DMS 273 (cell line): ENCODE results near the gene DMRTB1.

Experiments used
- DNase-seq: peaks from one replicate; lab custom pipeline; 2025; ENCODE audit not compliant: unreplicated experiment; lab: John Stamatoyannopoulos, UW

The DMRTB1 gene

GRCh38 chr1:53507116-53507820 lies 48.1 kb downstream of the DMRTB1 start:
- DNase-seq: no peak

- no peak for DNase-seq
Measured at GRCh38 chr1:53508056-53508990, 49.1 kb downstream of the DMRTB1 start.

GRCh38 chr1:53508991-53509666 lies 49.9 kb downstream of the DMRTB1 start:
- DNase-seq: no peak

- DNase-seq: no peak
Measured at GRCh38 chr1:53509775-53510174, 50.6 kb downstream of the DMRTB1 start.

- DNase-seq: no peak
Measured at GRCh38 chr1:53510215-53510614, 51.0 kb downstream of the DMRTB1 start.

- no peak for DNase-seq
Measured at GRCh38 chr1:53511323-53511932, 52.2 kb downstream of the DMRTB1 start.

GRCh38 chr1:53511933-53512806 lies 53.0 kb downstream of the DMRTB1 start:
- DNase-seq: no peak

GRCh38 chr1:53512807-53513755 lies 53.9 kb downstream of the DMRTB1 start:
- DNase-seq: no peak

GRCh38 chr1:53513846-53514245 lies 54.6 kb downstream of the DMRTB1 start:
- DNase-seq: no peak

GRCh38 chr1:53514436-53514835 lies 55.2 kb downstream of the DMRTB1 start:
- no peak for DNase-seq

GRCh38 chr1:53516181-53516580 lies 57.0 kb downstream of the DMRTB1 start:
- peak; percentile 29 for DNase-seq
